Breast epithelium (tissue), 3 donors: Measurements from ENCODE around the gene VWF.

Source experiments
- POLR2A ChIP-seq: fragments of 450-650 bp; IDR thresholded peaks from one replicate; pipeline ENCODE4 v1.6.1; 2016; ENCODE audit warnings: antibody characterized with exemption, mild to moderate bottlenecking, moderate library complexity
- TF ChIP-seq, protein P1 (sequence below), 3 donors: fragments of 450-650 bp; IDR thresholded peaks; one replicate each; pipeline ENCODE4 v1.5.1; 2016 to 2017; ENCODE audit warnings: antibody characterized with exemption in 3 of 3, mild to moderate bottlenecking in 3 of 3, moderate library complexity in 3 of 3

DNA sequence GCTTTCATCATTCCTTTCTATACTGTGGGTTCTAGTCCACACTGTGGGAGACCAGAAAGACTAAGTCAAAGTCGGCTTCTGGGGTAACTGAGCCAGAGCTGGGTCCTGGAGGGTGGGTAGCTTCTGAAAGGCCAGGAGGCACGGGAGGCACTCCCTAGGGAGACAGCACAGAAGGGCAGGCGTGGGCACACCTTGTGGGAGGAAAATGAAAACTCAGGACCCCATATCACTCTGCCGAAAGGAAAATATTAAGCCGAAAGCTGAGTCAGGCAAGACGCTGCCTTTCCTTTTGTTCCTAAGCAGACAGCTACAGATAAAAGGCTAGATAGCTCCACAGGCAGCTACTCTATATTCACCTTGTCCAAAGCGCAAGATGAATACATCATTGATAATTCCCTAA lies 200.1 kb downstream of the VWF start:
- TF ChIP-seq POLR2A: no peak
- TF ChIP-seq, protein P1, sequence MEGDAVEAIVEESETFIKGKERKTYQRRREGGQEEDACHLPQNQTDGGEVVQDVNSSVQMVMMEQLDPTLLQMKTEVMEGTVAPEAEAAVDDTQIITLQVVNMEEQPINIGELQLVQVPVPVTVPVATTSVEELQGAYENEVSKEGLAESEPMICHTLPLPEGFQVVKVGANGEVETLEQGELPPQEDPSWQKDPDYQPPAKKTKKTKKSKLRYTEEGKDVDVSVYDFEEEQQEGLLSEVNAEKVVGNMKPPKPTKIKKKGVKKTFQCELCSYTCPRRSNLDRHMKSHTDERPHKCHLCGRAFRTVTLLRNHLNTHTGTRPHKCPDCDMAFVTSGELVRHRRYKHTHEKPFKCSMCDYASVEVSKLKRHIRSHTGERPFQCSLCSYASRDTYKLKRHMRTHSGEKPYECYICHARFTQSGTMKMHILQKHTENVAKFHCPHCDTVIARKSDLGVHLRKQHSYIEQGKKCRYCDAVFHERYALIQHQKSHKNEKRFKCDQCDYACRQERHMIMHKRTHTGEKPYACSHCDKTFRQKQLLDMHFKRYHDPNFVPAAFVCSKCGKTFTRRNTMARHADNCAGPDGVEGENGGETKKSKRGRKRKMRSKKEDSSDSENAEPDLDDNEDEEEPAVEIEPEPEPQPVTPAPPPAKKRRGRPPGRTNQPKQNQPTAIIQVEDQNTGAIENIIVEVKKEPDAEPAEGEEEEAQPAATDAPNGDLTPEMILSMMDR (IDR thresholded peaks at IDR 0.05): no peak
